HCEC 1CT (cell line): ENCODE data around the gene ATP6V1A.
"Not testable (repeated sequence)": the region's sequence is repeated elsewhere in the genome, so short reads cannot be mapped to it uniquely, and the experiment has no call there.

Source experiments
- DNase-seq: peaks from one replicate; pipeline ENCODE4 v3.0.0-alpha.2; 2017

Gene ATP6V1A

DNA sequence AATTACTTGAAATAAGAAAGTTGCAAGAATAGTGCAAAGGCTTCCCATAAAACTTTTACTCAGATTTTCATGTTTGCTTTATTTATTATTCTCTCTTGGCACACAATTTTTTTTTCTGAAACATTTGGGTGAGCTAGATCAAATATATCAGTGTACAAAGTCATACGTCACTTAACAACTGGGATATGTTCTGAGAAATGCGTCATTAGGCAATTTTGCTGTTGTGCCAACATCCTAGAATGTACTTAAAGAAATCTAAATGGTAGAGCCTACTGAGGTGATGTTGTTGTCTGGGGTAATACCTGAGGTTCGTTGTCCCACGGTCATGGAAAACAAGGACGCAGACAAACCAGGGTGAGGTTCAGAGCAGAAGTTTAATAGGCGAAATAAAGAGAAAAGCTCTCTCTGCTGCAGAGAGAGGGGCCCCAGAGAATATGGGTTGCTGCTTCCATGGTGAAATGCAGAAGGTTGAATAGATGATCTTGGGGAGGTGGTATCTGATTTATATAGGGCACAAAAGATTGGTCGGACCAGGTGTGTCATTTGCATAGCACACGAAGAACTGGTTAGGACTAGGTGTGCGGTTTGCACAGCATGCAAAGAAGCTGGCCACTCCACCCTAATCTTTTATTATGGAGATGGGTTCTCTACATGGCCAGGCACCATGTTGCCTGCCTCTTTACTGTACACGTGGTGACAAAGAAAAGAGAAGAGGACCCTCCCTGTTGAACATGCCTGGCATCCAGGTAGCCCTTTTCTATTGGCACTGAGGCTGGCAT is 82.9 kb downstream of the ATP6V1A start:
- no peak for DNase-seq

GRCh38 chr3:113831103-113831355 is 84.2 kb downstream of the ATP6V1A start:
- DNase-seq: no peak

GRCh38 chr3:113832477-113833164 is 85.8 kb downstream of the ATP6V1A start:
- no peak for DNase-seq

DNA sequence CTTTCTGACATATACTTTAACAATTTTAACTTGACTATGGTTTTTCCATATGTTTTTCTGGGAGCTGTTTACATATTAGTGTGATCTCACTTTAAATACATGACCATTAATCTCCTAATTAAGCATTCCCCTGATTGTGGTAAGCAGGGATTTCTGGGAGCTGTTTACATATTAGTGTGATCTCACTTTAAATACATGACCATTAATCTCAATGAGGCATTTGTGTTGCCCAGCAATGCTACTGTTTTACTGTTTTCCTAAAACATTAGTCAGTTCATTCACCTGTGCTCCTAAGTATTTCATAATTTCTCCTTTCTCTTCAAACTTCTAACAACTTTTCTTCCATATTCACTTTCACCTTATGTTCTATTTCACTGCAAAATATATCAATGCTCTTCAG is 88.1 kb downstream of the ATP6V1A start:
- peak; percentile 1 for DNase-seq

DNA sequence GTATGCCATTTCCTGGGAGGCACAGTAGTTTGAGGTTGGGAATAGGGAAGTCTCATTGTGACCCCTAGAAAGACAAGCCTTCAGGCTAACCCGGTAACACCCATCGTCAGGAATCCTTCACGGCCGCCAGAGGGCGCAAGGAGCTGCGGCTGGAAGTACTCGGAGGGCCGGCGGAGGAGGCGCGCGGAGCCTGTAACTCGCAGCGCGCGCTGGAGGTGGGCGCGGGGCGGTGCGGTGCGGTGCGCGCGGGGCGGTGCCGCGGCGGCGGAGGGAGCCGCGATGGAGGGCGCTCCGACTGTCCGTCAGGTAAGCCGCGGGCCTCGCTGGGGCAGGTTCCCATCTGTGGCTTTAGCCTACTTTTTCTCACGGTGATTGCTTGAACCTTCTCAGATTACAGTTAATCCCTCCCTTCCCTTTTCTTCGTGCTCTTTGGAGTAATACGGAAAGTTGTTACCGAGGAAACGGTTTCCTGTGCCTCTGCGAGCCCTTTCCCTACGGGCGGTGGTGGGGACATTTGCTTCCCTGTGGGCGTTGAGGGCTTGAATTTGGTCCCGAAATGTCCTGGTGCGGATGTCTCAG is 91.9 kb downstream of the ATP6V1A start, which contains the start of gene GRAMD1C:
Gene GRAMD1C, plus strand, starts transcription at position 158 of the 579 bp plus-strand sequence. Its CDS starts 122 bp downstream, at position 280.
- peak; percentile 92 for DNase-seq

- DNase-seq: no peak
Observed at GRCh38 chr3:113839551-113839950, 92.7 kb downstream of the ATP6V1A start.

DNA sequence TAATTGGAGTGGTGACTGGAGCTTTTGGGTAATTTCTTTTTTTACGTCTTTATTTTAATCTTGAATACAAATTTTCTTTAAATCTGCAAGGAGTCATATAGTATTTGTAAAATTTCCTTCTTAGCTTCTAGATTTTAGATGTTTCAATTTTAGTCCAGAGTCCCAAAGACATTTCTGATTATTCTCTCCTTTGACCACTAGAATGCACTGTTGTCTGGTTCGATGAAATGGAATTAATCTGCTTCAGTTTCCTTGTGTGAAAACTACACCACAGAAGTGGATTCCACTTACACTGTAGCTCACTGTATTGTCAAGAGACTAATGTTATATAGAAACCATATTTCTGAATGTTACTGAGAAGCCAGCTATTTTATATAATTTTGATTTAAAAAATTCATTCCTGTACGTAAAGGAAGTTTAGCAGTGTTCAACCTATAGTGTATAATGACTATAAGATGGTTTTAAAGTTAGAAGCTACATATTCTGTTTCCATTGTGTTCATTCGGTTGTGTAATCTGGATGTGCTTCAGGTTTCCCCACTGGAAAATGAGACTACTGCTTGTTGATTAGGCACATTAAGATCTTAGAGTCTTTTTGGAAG is 97.9 kb downstream of the ATP6V1A start:
- peak; percentile 24 for DNase-seq

DNA sequence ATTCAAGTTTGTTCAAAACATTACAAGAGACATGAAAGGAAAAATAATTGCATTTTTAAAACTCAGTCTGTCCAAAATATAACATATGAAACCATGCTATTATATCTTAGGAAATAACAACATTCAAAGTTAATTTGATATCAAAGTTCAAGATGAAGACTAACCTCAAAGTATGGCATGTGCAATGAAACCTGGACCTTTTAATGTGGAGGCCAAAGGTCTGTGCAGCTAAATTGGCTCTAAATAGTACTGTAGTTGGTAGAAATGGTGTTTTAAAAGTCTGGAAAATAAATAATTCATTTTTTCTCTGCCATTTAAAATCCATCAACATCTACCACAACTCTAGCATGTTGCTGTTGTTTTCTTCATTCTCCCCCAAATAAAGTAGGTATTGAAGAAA is 100.4 kb downstream of the ATP6V1A start:
- DNase-seq: no peak

- DNase-seq: no peak
Observed at GRCh38 chr3:113847664-113848461, 101.0 kb downstream of the ATP6V1A start.

GRCh38 chr3:113849071-113849470 is 102.2 kb downstream of the ATP6V1A start:
- DNase-seq: not testable (repeated sequence)

DNA sequence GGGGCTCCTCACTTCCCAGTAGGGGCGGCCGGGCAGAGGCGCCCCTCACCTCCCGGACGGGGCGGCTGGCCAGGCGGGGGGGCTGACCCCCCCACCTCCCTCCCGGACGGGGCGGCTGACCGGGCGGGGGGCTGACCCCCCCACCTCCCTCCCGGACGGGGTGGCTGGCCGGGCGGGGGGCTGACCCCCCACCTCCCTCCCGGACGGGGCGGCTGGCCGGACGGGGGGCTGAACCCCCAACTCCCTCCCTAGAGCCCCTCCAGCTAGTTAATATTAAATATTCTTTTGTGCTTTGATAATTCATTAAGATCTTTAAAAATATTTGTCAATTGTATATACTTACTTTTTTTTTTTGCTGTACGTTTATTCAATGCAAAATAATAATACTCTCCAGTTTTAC is 103.0 kb downstream of the ATP6V1A start:
- DNase-seq: not testable (repeated sequence)

DNA sequence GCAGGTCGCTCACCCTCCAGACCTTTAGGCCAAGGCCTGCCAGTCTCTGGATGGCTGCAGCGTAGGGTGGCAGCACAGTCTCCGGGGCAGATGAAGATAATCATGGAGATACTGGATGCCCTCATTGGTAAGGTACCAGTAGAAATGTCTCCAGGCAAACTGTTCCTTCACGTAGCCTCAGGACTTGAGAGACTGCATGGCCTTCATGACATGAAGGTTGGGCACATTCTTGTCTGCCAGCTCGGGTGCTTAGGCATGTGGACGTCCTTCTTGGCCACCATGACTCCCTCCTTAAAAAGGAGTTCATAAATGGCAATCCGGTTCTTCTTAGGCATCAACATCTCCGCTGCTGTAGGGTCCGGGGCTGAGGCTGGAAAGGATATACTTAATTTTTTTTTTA is 103.6 kb downstream of the ATP6V1A start:
- not testable (repeated sequence) for DNase-seq

- DNase-seq: no peak
Observed at GRCh38 chr3:113852506-113852905, 105.7 kb downstream of the ATP6V1A start.
